GM12891 (cell line): ENCODE measurements around the gene NAT8.
A peak's percentile ranks its signal among the peaks of the same experiment; 100 is the strongest.
"Not testable (repeated sequence)": the region's sequence is repeated elsewhere in the genome, so short reads cannot be mapped to it uniquely, and the experiment has no call there.

Source experiments
- DNase-seq: peaks from one replicate; pipeline ENCODE4 v3.0.0; 2011; ENCODE audit warnings: low spot score; ENCODE audit not compliant: insufficient read length
- FAIRE-seq: peaks from 2 replicates; lab custom pipeline; 2011; peaks lifted over from hg19 to GRCh38; lab: Jason Lieb, UNC
- PAX5 ChIP-seq: IDR thresholded peaks from 2 replicates; pipeline ENCODE4 v1.6.1; 2011; ENCODE audit warnings: low read length, moderate library complexity, mild to moderate bottlenecking; ENCODE audit not compliant: insufficient read depth, severe bottlenecking
- POLR2A ChIP-seq: IDR thresholded peaks from 2 replicates; pipeline ENCODE4 v1.6.1; 2011; ENCODE audit warnings: low read depth, low read length, control low read depth
- POLR2AphosphoS5 ChIP-seq: IDR thresholded peaks from 2 replicates; pipeline ENCODE4 v1.6.1; 2011; ENCODE audit warnings: low read depth, low read length, control low read depth
- POU2F2 ChIP-seq: IDR thresholded peaks from 2 replicates; pipeline ENCODE4 v1.6.1; 2011; ENCODE audit warnings: low read depth, mild to moderate bottlenecking, control low read depth, low read length, moderate library complexity
- SPI1 ChIP-seq: IDR thresholded peaks from 2 replicates; pipeline ENCODE4 v1.6.1; 2011; ENCODE audit warnings: low read depth, low read length, control low read depth
- TAF1 ChIP-seq: IDR thresholded peaks from 2 replicates; pipeline ENCODE4 v1.6.1; 2011; ENCODE audit warnings: low read depth, low read length, control low read depth

Gene NAT8

GRCh38 chr2:73654175-73654574 lies 12.0 kb upstream of the NAT8 start:
- FAIRE-seq (peak; percentile 20), DNase-seq (no peak)
- TF ChIP-seq POU2F2: no peak
- no peak for TF ChIP-seq TAF1
- TF ChIP-seq POLR2AphosphoS5: no peak
- no peak for TF ChIP-seq PAX5
- TF ChIP-seq POLR2A: no peak
- TF ChIP-seq SPI1: no peak

GRCh38 chr2:73652348-73652747 lies 10.1 kb upstream of the NAT8 start:
- TF ChIP-seq POLR2AphosphoS5 (no peak), POU2F2 (no peak), PAX5 (no peak), SPI1 (no peak), POLR2A (no peak), TAF1 (no peak)
- FAIRE-seq (no peak), DNase-seq (no peak)

GRCh38 chr2:73651591-73652230 lies 9.5 kb upstream of the NAT8 start:
- DNase-seq (no peak), FAIRE-seq (no peak)
- no peak for TF ChIP-seq POLR2A
- no peak for TF ChIP-seq PAX5
- no peak for TF ChIP-seq POU2F2
- no peak for TF ChIP-seq SPI1
- no peak for TF ChIP-seq TAF1
- TF ChIP-seq POLR2AphosphoS5: no peak

GRCh38 chr2:73647690-73648089 lies 5.5 kb upstream of the NAT8 start:
- FAIRE-seq: not testable (repeated sequence)

GRCh38 chr2:73641767-73642062 lies 507 bp downstream of the NAT8 start:
- FAIRE-seq: no peak
- no peak for TF ChIP-seq PAX5
- TF ChIP-seq POLR2AphosphoS5: no peak
- no peak for TF ChIP-seq SPI1
- no peak for TF ChIP-seq POU2F2
- TF ChIP-seq TAF1: no peak
- no peak for TF ChIP-seq POLR2A
- DNase-seq: no peak

More at GRCh38 chr2:73647690-73648089, 5.5 kb upstream of the NAT8 start:
- not testable (repeated sequence) for DNase-seq

- no peak for DNase-seq
- FAIRE-seq: no peak
Measured at GRCh38 chr2:73640946-73641766, 1.1 kb downstream of the NAT8 start.

GRCh38 chr2:73640511-73640911 lies 1.7 kb downstream of the NAT8 start:
- TF ChIP-seq PAX5 (no peak), POLR2A (no peak), POU2F2 (no peak), TAF1 (no peak), SPI1 (no peak), POLR2AphosphoS5 (no peak)
- FAIRE-seq: no peak
- DNase-seq: no peak

More at GRCh38 chr2:73640946-73641766, 1.1 kb downstream of the NAT8 start:
- TF ChIP-seq POLR2A: no peak
- no peak for TF ChIP-seq POLR2AphosphoS5
- TF ChIP-seq TAF1: no peak
- TF ChIP-seq POU2F2: no peak
- no peak for TF ChIP-seq SPI1
- no peak for TF ChIP-seq PAX5

GRCh38 chr2:73638429-73638828 lies 3.8 kb downstream of the NAT8 start:
- TF ChIP-seq TAF1 (no peak), POLR2A (no peak), SPI1 (no peak), POLR2AphosphoS5 (no peak)
- no peak for DNase-seq
- no peak for FAIRE-seq

- DNase-seq, FAIRE-seq: not testable (repeated sequence)
Measured at GRCh38 chr2:73636977-73637376, 5.2 kb downstream of the NAT8 start.

GRCh38 chr2:73630662-73631266 lies 11.5 kb downstream of the NAT8 start:
- not testable (repeated sequence) for DNase-seq
- FAIRE-seq: peak; percentile 60

GRCh38 chr2:73628493-73628892 lies 13.7 kb downstream of the NAT8 start:
- peak; percentile 35 for FAIRE-seq

GRCh38 chr2:73626237-73626636 lies 16.0 kb downstream of the NAT8 start:
- DNase-seq, FAIRE-seq: not testable (repeated sequence)

More at GRCh38 chr2:73628493-73628892, 13.7 kb downstream of the NAT8 start:
- DNase-seq: not testable (repeated sequence)

- DNase-seq, FAIRE-seq: not testable (repeated sequence)
Measured at GRCh38 chr2:73624625-73625024, 17.6 kb downstream of the NAT8 start.

GRCh38 chr2:73624036-73624435 lies 18.2 kb downstream of the NAT8 start:
- FAIRE-seq: not testable (repeated sequence)

GRCh38 chr2:73619925-73620324 lies 22.3 kb downstream of the NAT8 start:
- FAIRE-seq: not testable (repeated sequence)

More at GRCh38 chr2:73624036-73624435, 18.2 kb downstream of the NAT8 start:
- not testable (repeated sequence) for DNase-seq

More at GRCh38 chr2:73619925-73620324, 22.3 kb downstream of the NAT8 start:
- DNase-seq: not testable (repeated sequence)
